Measurements from ENCODE around the gene MOB2.

GRCh38 chr11:1493650-1494244 lies 7.2 kb upstream of the MOB2 start:
- TF ChIP-seq EZH2 (IDR thresholded peaks at IDR 0.05): no peak
- no peak for TF ChIP-seq POLR2AphosphoS5 (IDR thresholded peaks at IDR 0.05; ENCODE audit: borderline replicate concordance, low read depth, low read length)

All from SK-N-MC (cell line).